Measurements from ENCODE around the gene XNDC1N. TPM values are rescaled to one million over a fixed set of nuclear protein-coding genes. Genes with fewer than 3 reads are reported as not detected.

The XNDC1N gene
- total RNA-seq, 1 donor from 2014 or later = 16.6 TPM

Other genes starting within 250 kb of the XNDC1N start
- not detected for gene DEFB108B, start 95.4 kb downstream of the XNDC1N start, total RNA-seq
- gene DEFB131B, start 50.1 kb downstream of the XNDC1N start, total RNA-seq = not detected
- gene RNF121, start 452 bp upstream of the XNDC1N start, total RNA-seq = 45.2 TPM
- gene IL18BP, start 70.3 kb upstream of the XNDC1N start, total RNA-seq = 13.1 TPM
- gene NUMA1, start 151.9 kb upstream of the XNDC1N start, total RNA-seq = 264 TPM
- gene LRRC51, start 152.3 kb upstream of the XNDC1N start, total RNA-seq = 22.4 TPM
- 92.2 TPM for gene LAMTOR1, start 174.7 kb upstream of the XNDC1N start, total RNA-seq
- gene TOMT, start 177.3 kb upstream of the XNDC1N start, total RNA-seq = not detected
- 43.6 TPM for gene ANAPC15, start 184.1 kb upstream of the XNDC1N start, total RNA-seq
- gene FOLR3, start 207.1 kb upstream of the XNDC1N start, total RNA-seq = not detected